HG03575 (cell line): ENCODE results near the gene RUSC2.
"Not testable (repeated sequence)": the region's sequence is repeated elsewhere in the genome, so short reads cannot be mapped to it uniquely, and the experiment has no call there.

Experiments
- ATAC-seq: cut with Tn5 transposase; IDR thresholded peaks from one replicate; pipeline ENCODE4 v1.9.1; 2021; ENCODE audit not compliant: unreplicated experiment, insufficient number of reproducible peaks, low FRiP score; ENCODE audit errors: extremely low read depth

The RUSC2 gene

DNA sequence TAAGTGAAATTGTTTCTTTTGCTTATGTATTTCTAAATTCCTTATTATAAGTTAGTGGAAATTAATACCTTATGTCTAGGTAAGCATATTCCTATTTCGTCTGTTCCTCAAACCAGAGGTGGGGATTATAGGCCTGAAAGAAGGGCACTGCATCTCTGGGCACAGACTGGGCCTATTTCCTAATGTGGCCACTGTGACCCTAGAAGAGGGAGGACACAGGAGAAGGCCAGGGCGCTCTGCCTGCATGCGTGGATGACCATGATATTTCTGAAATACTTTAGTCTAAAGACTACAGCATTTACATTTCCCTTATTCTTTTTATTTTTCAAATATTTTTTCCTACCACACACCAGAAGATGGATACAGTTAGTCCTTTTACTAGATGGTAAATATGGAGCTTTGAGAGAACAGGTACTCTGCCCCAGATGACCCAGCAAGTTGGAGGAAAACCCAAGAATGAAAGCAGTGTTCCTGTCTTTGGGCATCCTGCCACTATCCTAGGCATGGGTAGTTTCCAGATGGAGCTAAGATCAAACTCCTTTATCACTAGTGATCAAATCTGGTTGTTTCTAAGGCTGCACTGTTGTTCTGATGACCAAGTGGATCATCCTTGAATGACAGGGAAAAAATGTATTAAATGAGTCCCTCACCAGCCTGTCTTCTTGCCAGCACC lies 27.8 kb downstream of the RUSC2 start:
- ATAC-seq, result no peak

- ATAC-seq, result no peak
Observed at GRCh38 chr9:35518225-35518821, 28.4 kb downstream of the RUSC2 start.

GRCh38 chr9:35518981-35519679 lies 29.2 kb downstream of the RUSC2 start:
- no peak for ATAC-seq

GRCh38 chr9:35519692-35520363 lies 29.9 kb downstream of the RUSC2 start:
- ATAC-seq, result no peak

GRCh38 chr9:35520364-35520710 lies 30.4 kb downstream of the RUSC2 start:
- no peak for ATAC-seq

- ATAC-seq, result no peak
Observed at GRCh38 chr9:35521708-35522107, 31.8 kb downstream of the RUSC2 start.

DNA sequence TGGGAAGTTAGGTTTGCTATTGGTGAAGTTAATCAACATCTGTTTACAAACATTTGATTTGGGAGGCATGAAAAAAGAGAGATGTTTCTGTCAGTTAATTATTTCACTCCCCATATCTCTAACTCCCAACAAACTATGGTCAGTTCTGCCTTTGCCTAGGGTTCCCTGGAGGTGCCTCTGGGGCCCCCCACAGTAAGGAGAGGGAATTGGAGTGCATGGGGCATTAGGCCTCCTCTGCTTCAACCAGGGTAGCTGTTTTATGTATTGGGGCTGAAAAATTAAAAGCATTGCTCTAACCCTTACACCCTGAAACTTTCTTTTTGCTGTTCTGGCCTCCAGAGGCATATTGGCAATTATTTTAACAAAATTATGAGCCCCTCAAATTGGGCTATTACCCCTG lies 32.3 kb downstream of the RUSC2 start:
- no peak for ATAC-seq

GRCh38 chr9:35522700-35523099 lies 32.8 kb downstream of the RUSC2 start:
- no peak for ATAC-seq

DNA sequence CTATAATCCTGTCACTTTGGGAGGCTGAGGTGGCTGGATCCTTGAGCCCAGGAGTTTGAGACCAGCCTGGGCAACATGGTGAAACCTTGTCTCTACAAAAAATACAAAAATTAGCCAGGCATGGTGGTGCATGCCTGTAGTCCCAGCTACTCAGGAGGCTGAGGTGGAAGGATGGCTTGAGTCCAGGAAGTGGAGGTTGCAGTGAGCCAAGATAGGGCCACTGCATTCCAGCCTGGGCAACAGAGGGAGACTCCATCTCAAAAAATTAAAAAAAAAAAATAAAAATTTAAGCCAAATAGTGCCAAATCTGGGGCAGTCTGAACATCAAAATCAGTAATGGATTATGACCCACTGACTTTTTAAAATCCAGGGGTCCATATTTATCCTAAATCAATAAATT lies 33.6 kb downstream of the RUSC2 start:
- not testable (repeated sequence) for ATAC-seq

DNA sequence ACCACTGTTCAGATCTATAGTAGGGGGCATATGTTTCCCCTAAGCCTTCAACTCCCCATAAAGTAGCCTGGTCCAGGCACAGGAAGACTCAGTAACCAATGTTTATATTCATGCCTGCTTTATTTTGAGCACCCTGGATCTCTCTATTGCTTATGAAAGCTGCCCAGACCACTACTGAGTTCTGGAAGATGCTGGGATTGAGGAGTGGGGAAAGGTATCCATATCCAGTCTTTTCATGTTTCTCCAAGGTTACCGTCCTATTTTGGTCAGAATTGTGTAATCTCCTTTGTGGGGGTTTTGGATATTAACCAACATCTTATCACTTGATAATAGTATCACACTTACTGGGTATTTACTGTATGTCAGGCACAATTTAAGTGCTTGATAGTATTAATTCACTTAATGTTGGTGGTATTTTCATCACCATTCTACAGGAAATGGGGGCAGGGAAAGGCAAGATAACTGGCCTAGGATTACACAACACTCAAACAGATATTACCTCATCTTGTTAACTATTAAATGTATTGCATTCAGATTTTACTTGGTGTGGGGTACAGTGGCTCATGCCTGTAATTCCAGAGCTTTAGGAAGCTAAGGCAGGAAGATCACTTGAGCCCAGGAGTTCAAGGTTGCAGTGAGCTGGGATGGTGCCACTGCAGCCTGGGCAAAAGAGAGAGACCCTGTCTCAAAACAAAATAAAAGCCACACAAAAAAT lies 36.3 kb downstream of the RUSC2 start:
- no peak for ATAC-seq

GRCh38 chr9:35529161-35529823 lies 39.4 kb downstream of the RUSC2 start:
- ATAC-seq, result no peak

GRCh38 chr9:35533398-35533797 lies 43.5 kb downstream of the RUSC2 start:
- ATAC-seq, result no peak

DNA sequence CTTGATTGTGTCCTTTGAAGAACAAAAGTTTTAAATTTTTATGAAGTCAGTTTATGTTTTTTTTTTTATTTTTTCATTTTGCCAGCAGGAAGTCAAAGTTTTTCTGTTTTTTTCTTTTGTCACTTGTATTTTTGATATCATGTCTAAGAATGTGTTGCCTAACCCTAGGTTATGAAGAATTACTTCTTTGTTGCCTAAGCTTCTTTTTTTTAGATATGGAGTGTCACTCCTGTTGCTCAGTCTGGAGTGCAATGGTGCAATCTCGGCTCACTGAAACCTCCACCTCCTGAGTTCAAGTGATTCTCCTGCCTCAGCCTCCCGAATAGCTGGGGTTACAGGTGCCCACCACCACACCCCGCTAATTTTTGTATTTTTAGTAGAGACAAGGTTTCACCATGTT lies 45.0 kb downstream of the RUSC2 start:
- ATAC-seq, result not testable (repeated sequence)

- no peak for ATAC-seq
Observed at GRCh38 chr9:35537913-35538312, 48.0 kb downstream of the RUSC2 start.

DNA sequence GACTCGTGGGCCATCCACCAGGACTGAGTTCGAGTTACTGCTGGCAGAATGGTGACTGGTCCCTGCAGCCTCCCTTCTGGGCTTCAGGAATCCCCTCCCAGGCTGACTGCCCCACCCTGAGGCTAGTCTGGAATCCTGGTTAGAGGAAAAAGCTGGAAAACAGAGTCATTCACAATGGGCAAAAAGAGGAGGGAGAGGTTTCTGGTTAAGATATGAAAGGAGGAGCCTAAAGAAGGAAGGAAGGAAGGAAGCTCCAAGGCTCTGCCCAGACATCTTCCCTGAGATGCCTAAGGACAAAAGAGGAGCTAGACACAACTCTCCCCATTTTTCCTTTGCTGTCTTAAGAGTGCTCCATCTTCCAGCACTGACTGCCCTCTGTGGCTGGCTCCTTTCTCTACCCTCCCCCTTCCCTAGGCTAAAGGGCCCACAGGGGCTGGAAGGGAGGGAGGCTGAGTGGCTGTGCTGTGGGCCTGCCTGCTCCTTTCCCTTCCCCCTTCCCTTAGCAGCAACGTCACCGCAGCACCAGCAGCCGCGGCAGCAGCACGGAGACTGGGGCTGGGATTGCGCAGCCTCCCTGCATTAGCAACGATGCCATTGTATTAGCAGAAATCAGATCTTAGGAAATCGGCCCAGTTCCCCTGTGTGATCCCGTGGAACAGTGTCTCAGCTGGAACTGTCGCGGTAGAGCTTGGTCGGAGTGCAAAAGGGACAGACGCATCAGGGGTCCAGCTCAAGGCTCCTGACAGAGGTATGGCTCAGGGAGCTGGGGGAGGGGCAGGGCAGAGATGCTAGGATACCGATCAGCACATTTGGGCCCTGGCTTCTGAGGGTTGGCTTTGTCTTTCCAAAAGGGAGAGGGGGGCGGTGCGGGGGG lies 48.7 kb downstream of the RUSC2 start:
- no peak for ATAC-seq
